ENCODE data around the gene EEPD1.

- TF ChIP-seq PBX3 (CRISPR knock-in tag; IDR thresholded peaks at IDR 0.05) (no peak), ZBTB1 (tag by site-specific recombination; IDR thresholded peaks at IDR 0.05) (no peak), CTCF (tag by site-specific recombination; IDR thresholded peaks at IDR 0.05) (no peak), ZBTB48 (tag by site-specific recombination; IDR thresholded peaks at IDR 0.05) (no peak), ZNF350 (tag by site-specific recombination; IDR thresholded peaks at IDR 0.05) (no peak), ZNF704 (tag by site-specific recombination; IDR thresholded peaks at IDR 0.05) (no peak), ATF2 (tag by site-specific recombination; IDR thresholded peaks at IDR 0.05; ENCODE audit: low read depth) (no peak)
Measured at GRCh38 chr7:36198854-36199266, 45.8 kb downstream of the EEPD1 start.
